ENCODE data around the gene MARCHF9.

- TF ChIP-seq CTCF (IDR thresholded peaks at IDR 0.05) (no peak), ZFX (IDR thresholded peaks at IDR 0.05; ENCODE audit: borderline replicate concordance) (no peak)
These were observed at the start of gene MARCHF9 for GRCh38 chr12:57754411-57755193.
